ENCODE measurements around the gene ZBTB7C.

ZBTB7C gene

DNA sequence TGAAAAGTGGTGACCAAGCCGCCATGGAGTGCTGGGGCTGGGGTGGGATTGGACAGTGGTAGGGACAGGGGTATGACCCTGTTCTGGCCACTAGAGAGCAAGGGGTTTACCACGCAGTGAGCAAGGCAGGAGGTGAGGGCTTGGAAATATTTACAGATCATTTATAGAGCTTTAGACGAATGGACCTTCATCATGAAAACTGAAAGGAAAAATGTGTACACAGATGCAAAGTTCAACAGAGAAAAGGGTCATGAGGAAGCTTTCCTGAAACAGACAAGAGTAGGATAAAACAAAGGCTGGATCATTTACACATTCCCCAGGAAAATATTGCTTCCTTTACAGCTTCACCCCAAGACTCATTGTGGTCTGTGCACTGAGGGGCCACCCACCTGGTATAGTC lies 348.2 kb downstream of the ZBTB7C start:
- Histone ChIP-seq H2AFZ (ENCODE audit: low read length) (no peak overlapping the region), H3K79me2 (ENCODE audit: insufficient read depth, low read length) (no peaks in the 10 kb centered on the region), H3K36me3 (ENCODE audit: insufficient read depth, low read length) (no peaks in the 10 kb centered on the region), H3K4me2 (ENCODE audit: low read depth, low read length, poor library complexity, severe bottlenecking) (no peak overlapping the region), H3K27me3 (ENCODE audit: insufficient read depth, low read length, poor library complexity, severe bottlenecking) (no peaks in the 10 kb centered on the region), H3K4me3 (ENCODE audit: low read length, poor library complexity, severe bottlenecking) (no peak overlapping the region), H3K9me2 (replicated peaks; ENCODE audit: low read depth, low read length) (no peaks in the 10 kb centered on the region), H3K9ac (ENCODE audit: low read depth, low read length, poor library complexity, severe bottlenecking) (no peak overlapping the region), H3F3A (ENCODE audit: low read depth) (no peaks in the 10 kb centered on the region), H3K4me1 (ENCODE audit: insufficient read depth, low read length, poor library complexity, severe bottlenecking) (no peaks in the 10 kb centered on the region), H4K20me1 (ENCODE audit: insufficient read depth, low read length, poor library complexity, severe bottlenecking) (no peaks in the 10 kb centered on the region), H3K9me3 (ENCODE audit: insufficient read depth, low read depth, low read length) (no peaks in the 10 kb centered on the region)
- TF ChIP-seq, protein P1, sequence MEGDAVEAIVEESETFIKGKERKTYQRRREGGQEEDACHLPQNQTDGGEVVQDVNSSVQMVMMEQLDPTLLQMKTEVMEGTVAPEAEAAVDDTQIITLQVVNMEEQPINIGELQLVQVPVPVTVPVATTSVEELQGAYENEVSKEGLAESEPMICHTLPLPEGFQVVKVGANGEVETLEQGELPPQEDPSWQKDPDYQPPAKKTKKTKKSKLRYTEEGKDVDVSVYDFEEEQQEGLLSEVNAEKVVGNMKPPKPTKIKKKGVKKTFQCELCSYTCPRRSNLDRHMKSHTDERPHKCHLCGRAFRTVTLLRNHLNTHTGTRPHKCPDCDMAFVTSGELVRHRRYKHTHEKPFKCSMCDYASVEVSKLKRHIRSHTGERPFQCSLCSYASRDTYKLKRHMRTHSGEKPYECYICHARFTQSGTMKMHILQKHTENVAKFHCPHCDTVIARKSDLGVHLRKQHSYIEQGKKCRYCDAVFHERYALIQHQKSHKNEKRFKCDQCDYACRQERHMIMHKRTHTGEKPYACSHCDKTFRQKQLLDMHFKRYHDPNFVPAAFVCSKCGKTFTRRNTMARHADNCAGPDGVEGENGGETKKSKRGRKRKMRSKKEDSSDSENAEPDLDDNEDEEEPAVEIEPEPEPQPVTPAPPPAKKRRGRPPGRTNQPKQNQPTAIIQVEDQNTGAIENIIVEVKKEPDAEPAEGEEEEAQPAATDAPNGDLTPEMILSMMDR (conservative IDR thresholded peaks at IDR 0.05; ENCODE audit: low read length): no peak
- no peak for TF ChIP-seq EZH2phosphoT487 (IDR thresholded peaks at IDR 0.05; ENCODE audit: borderline replicate concordance)

DNA sequence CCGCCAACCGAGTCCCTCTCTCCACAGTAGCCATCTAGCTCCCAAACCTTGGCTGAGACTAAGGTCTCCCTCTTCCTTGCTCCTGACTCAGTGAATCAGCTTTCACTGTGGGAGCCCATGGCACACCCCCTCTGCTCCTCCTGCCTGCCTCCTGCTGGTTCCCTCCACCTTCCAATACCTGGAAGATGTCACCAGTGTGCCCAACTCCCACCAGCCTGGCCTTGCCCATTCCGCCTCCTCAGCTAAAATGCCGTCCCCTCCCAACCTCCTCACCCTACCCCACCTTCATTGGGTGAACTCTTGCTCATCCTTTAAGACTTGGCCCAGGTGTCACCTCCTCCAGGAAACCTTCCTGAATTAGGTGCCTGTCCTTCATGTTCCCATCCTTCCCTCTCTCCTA lies 348.8 kb downstream of the ZBTB7C start:
- no peaks in the 10 kb centered on the region for H3K9me3 ChIP-seq (ENCODE audit: insufficient read depth, low read depth, low read length)
- no peak overlapping the region for H3K4me3 ChIP-seq (ENCODE audit: low read length, poor library complexity, severe bottlenecking)
- no peaks in the 10 kb centered on the region for H3F3A ChIP-seq (ENCODE audit: low read depth)
- H3K4me2 ChIP-seq (ENCODE audit: low read depth, low read length, poor library complexity, severe bottlenecking): no peak overlapping the region
- no peaks in the 10 kb centered on the region for H3K9me2 ChIP-seq (replicated peaks; ENCODE audit: low read depth, low read length)
- H3K4me1 ChIP-seq (ENCODE audit: insufficient read depth, low read length, poor library complexity, severe bottlenecking): no peaks in the 10 kb centered on the region
- TF ChIP-seq, protein P1 (conservative IDR thresholded peaks at IDR 0.05; ENCODE audit: low read length): no peak
- TF ChIP-seq EZH2phosphoT487 (IDR thresholded peaks at IDR 0.05; ENCODE audit: borderline replicate concordance): no peak
- no peaks in the 10 kb centered on the region for H3K36me3 ChIP-seq (ENCODE audit: insufficient read depth, low read length)
- H3K79me2 ChIP-seq (ENCODE audit: insufficient read depth, low read length): no peaks in the 10 kb centered on the region
- H4K20me1 ChIP-seq (ENCODE audit: insufficient read depth, low read length, poor library complexity, severe bottlenecking): no peaks in the 10 kb centered on the region
- H3K27me3 ChIP-seq (ENCODE audit: insufficient read depth, low read length, poor library complexity, severe bottlenecking): no peaks in the 10 kb centered on the region
- no peak overlapping the region for H3K9ac ChIP-seq (ENCODE audit: low read depth, low read length, poor library complexity, severe bottlenecking)
- no peak overlapping the region for H2AFZ ChIP-seq (ENCODE audit: low read length)

DNA sequence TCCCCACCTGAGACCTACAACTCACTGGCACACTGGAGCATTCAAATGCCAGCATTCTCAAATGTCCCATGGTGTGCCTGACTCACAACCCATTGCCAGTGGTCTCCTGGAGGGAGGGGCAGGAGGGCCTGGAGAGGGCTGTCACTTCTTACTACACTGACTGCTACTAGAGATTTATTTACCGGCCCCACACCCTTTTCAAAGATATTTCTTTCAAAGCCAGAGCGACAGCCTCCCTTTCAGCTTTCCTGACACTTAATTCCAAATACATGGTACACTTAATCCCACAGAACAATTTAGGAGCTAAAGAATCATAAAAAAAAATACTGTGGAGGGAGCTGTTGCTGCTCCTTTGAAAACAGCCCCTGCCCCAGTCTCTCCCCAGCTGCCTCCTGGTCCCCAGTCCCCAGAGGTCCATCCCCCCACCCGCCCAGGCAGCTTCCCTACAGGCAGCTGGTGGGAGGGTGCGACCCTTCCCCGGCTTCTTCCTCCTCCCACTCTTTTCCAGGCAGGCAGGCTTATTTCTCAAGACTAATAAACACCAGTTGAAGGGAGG lies 349.6 kb downstream of the ZBTB7C start:
- Histone ChIP-seq H3K9me3 (ENCODE audit: insufficient read depth, low read depth, low read length) (no peaks in the 10 kb centered on the region), H3K9me2 (replicated peaks; ENCODE audit: low read depth, low read length) (no peaks in the 10 kb centered on the region), H3K4me1 (ENCODE audit: insufficient read depth, low read length, poor library complexity, severe bottlenecking) (no peaks in the 10 kb centered on the region), H2AFZ (ENCODE audit: low read length) (no peak overlapping the region), H3K4me3 (ENCODE audit: low read length, poor library complexity, severe bottlenecking) (no peak overlapping the region), H3K9ac (ENCODE audit: low read depth, low read length, poor library complexity, severe bottlenecking) (no peak overlapping the region), H3F3A (ENCODE audit: low read depth) (no peaks in the 10 kb centered on the region), H4K20me1 (ENCODE audit: insufficient read depth, low read length, poor library complexity, severe bottlenecking) (no peaks in the 10 kb centered on the region), H3K27me3 (ENCODE audit: insufficient read depth, low read length, poor library complexity, severe bottlenecking) (no peaks in the 10 kb centered on the region), H3K79me2 (ENCODE audit: insufficient read depth, low read length) (no peaks in the 10 kb centered on the region), H3K36me3 (ENCODE audit: insufficient read depth, low read length) (no peaks in the 10 kb centered on the region), H3K4me2 (ENCODE audit: low read depth, low read length, poor library complexity, severe bottlenecking) (no peak overlapping the region)
- TF ChIP-seq, protein P1 (conservative IDR thresholded peaks at IDR 0.05; ENCODE audit: low read length): no peak
- TF ChIP-seq EZH2phosphoT487 (IDR thresholded peaks at IDR 0.05; ENCODE audit: borderline replicate concordance): no peak

Data from Loucy (cell line).